ENCODE results near the gene CHCHD4.
"Not testable (repeated sequence)": the region's sequence is repeated elsewhere in the genome, so short reads cannot be mapped to it uniquely, and the experiment has no call there.

CHCHD4 gene

GRCh38 chr3:14133876-14134275 lies 9.2 kb upstream of the CHCHD4 start:
- DNase-seq = no peak

GRCh38 chr3:14133188-14133800 lies 8.6 kb upstream of the CHCHD4 start:
- DNase-seq = no peak

GRCh38 chr3:14132689-14133088 lies 8.0 kb upstream of the CHCHD4 start:
- no peak for DNase-seq

GRCh38 chr3:14132120-14132519 lies 7.5 kb upstream of the CHCHD4 start:
- no peak for DNase-seq

- DNase-seq = no peak
These were observed 6.5 kb upstream of the CHCHD4 start for GRCh38 chr3:14131134-14131533.

GRCh38 chr3:14130707-14131106 lies 6.0 kb upstream of the CHCHD4 start:
- DNase-seq = no peak

GRCh38 chr3:14130230-14130629 lies 5.6 kb upstream of the CHCHD4 start:
- no peak for DNase-seq

- DNase-seq = no peak
These were observed 4.6 kb upstream of the CHCHD4 start for GRCh38 chr3:14129296-14129695.

GRCh38 chr3:14128724-14129123 lies 4.1 kb upstream of the CHCHD4 start:
- no peak for DNase-seq

GRCh38 chr3:14127516-14128161 lies 3.0 kb upstream of the CHCHD4 start:
- peak in 1 of 2 donors; percentile 15 for DNase-seq

- peak in 1 of 2 donors; percentile 16 for DNase-seq
These were observed 2.3 kb upstream of the CHCHD4 start for GRCh38 chr3:14126887-14127505.

GRCh38 chr3:14126017-14126886 lies 1.6 kb upstream of the CHCHD4 start:
- DNase-seq = no peak

- peak; percentile 66 to 71 for DNase-seq
These were observed 735 bp upstream of the CHCHD4 start for GRCh38 chr3:14125193-14126016.

GRCh38 chr3:14124223-14124614 lies 451 bp downstream of the CHCHD4 start:
- DNase-seq = peak; percentile 73

GRCh38 chr3:14123308-14124222 lies 1.1 kb downstream of the CHCHD4 start:
- peak in 1 of 2 donors; percentile 23 for DNase-seq

- no peak for DNase-seq
These were observed 2.4 kb downstream of the CHCHD4 start for GRCh38 chr3:14122301-14122700.

- DNase-seq = no peak
These were observed 2.8 kb downstream of the CHCHD4 start for GRCh38 chr3:14121859-14122258.

- DNase-seq = not testable (repeated sequence)
These were observed 3.7 kb downstream of the CHCHD4 start for GRCh38 chr3:14120921-14121448.

- no peak for DNase-seq
These were observed 4.4 kb downstream of the CHCHD4 start for GRCh38 chr3:14120111-14120920.

- no peak for DNase-seq
These were observed 5.0 kb downstream of the CHCHD4 start for GRCh38 chr3:14119651-14120050.
